Mesendoderm (in vitro differentiated cells): Measurements from ENCODE around the gene U2AF2.

Source experiments
- DNase-seq: peaks from one replicate; pipeline ENCODE4 v3.0.0; 2013
- H2AK5ac ChIP-seq: 2 replicates; pipeline ENCODE4 v1.6.1; 2013; ENCODE audit warnings: low read length, inconsistent platforms
- H2BK120ac ChIP-seq: 2 replicates; pipeline ENCODE4 v1.6.1; 2013; ENCODE audit warnings: low read depth, mild to moderate bottlenecking, low read length, moderate library complexity, mixed read lengths
- H2BK15ac ChIP-seq: replicated peaks from 2 replicates; pipeline ENCODE4 v1.6.1; 2013; ENCODE audit warnings: low read depth, mild to moderate bottlenecking, moderate library complexity
- H2BK5ac ChIP-seq: 2 replicates; pipeline ENCODE4 v1.6.1; 2013; ENCODE audit warnings: low read length, inconsistent platforms
- H3K18ac ChIP-seq: 2 replicates; pipeline ENCODE4 v1.6.1; 2013; ENCODE audit warnings: mild to moderate bottlenecking, low read length, mixed read lengths
- H3K23ac ChIP-seq: one replicate; pipeline ENCODE4 v1.6.1; 2013; ENCODE audit warnings: low read length
- H3K27ac ChIP-seq: 2 replicates; pipeline ENCODE4 v1.5.1; 2013; ENCODE audit warnings: low read depth, mild to moderate bottlenecking, inconsistent platforms, low read length, moderate library complexity
- H3K27me3 ChIP-seq: 2 replicates; pipeline ENCODE4 v1.6.1; 2013; ENCODE audit warnings: low read length, control low read depth, mild to moderate bottlenecking, inconsistent platforms; ENCODE audit not compliant: insufficient read depth, poor library complexity
- H3K36me3 ChIP-seq: 2 replicates; pipeline ENCODE4 v1.6.1; 2013; ENCODE audit warnings: low read length, inconsistent platforms; ENCODE audit not compliant: control insufficient read depth, insufficient read depth
- H3K4ac ChIP-seq: one replicate; pipeline ENCODE4 v1.6.1; 2013; ENCODE audit warnings: low read depth, mild to moderate bottlenecking, low read length, moderate library complexity
- H3K4me1 ChIP-seq: 2 replicates; pipeline ENCODE4 v1.6.1; 2013; ENCODE audit warnings: low read depth, low read length, inconsistent platforms; ENCODE audit not compliant: control insufficient read depth
- H3K4me2 ChIP-seq: 2 replicates; pipeline ENCODE4 v1.6.1; 2013; ENCODE audit warnings: low read length
- H3K4me3 ChIP-seq: 2 replicates; pipeline ENCODE4 v1.5.1; 2013; ENCODE audit warnings: mild to moderate bottlenecking, low read length
- H3K56ac ChIP-seq: one replicate; pipeline ENCODE4 v1.6.1; 2013; ENCODE audit warnings: low read length
- H3K79me1 ChIP-seq: 2 replicates; pipeline ENCODE4 v1.6.1; 2013; ENCODE audit warnings: low read length, inconsistent platforms
- H3K79me2 ChIP-seq: 2 replicates; pipeline ENCODE4 v1.6.1; 2013; ENCODE audit warnings: mild to moderate bottlenecking, low read length; ENCODE audit not compliant: control insufficient read depth, insufficient read depth
- H3K9ac ChIP-seq: 2 replicates; pipeline ENCODE4 v1.6.1; 2013; ENCODE audit warnings: low read length, inconsistent platforms
- H4K5ac ChIP-seq: one replicate; pipeline ENCODE4 v1.6.1; 2013; ENCODE audit warnings: low read length
- H4K8ac ChIP-seq: one replicate; pipeline ENCODE4 v1.6.1; 2013; ENCODE audit warnings: low read depth, mild to moderate bottlenecking, control low read depth, low read length, moderate library complexity
- WGBS: extraction: QIAGEN DNeasy Blood & Tissue Kit; methylation state at CpG from one replicate; pipeline ENCODE4 v1.1.7; 2013; ENCODE audit warnings: low lambda C conversion rate, missing lambda C conversion rate; ENCODE audit not compliant: insufficient coverage; ENCODE audit errors: extremely low coverage; 5-methylcytosine and 5-hydroxymethylcytosine counted together

The U2AF2 gene

GRCh38 chr19:55619286-55619685, 35.5 kb upstream of the U2AF2 start:
- no CpG with 5 or more reads among the region's 3 CpGs for WGBS
- no peak overlapping the region for H3K56ac ChIP-seq
- no peak overlapping the region for H3K27ac ChIP-seq

DNA sequence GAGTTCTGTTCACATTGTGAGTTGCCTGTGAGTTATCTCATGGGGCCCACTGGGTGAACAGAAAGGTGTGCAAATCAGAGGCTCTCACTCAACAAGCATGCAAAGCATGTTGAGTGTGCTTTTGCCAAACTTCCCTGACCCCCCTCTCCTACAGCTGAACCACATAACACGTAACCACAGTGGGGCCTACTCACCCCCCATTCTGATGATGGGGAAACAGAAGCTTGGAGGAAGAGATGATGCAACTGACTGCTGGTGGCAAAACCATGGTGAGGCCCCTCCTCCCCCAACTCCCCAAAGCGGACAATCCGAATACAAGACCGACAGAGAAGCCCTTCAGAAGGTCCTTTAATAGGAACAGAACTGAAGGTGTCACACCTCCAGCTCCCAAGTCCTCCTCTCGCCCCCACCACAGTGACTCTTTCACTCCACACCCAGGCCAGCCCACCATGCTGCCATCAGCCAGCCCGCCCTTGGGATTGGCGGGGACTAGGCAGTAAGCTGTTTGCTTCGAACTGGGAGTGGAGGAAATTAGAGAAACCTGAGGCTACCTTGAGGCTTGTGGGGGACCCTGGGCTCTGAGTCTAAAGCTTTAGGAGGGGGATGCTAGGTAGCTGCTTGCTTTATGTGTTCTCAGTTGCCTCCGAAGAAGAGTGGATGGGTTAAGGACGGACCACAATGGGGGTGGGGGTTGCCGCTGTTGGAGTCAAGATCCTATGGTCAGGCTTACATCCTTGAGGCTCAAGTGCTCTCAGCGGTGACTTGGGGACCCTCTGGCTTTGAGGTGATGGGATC, 34.2 kb upstream of the U2AF2 start:
- no peak overlapping the region for H3K9ac ChIP-seq
- H2BK15ac ChIP-seq: no peak overlapping the region
- no peak overlapping the region for H4K8ac ChIP-seq
- H2BK5ac ChIP-seq: no peak overlapping the region
- H2BK120ac ChIP-seq: no peak overlapping the region
- H4K5ac ChIP-seq: no peak overlapping the region
- H3K4me2 ChIP-seq: no peak overlapping the region
- H3K36me3 ChIP-seq: peaks cover 2% of the 10 kb centered on the region
- no peak overlapping the region for H3K4me3 ChIP-seq
- no peak overlapping the region for H3K56ac ChIP-seq
- WGBS: no CpG with 5 or more reads among the region's 12 CpGs
- peaks cover 3% of the 10 kb centered on the region for H3K79me1 ChIP-seq
- no peak overlapping the region for H3K23ac ChIP-seq
- no peaks in the 10 kb centered on the region for H3K4me1 ChIP-seq
- H2AK5ac ChIP-seq: no peak overlapping the region
- no peaks in the 10 kb centered on the region for H3K27me3 ChIP-seq
- no peak overlapping the region for H3K18ac ChIP-seq
- no peak for DNase-seq
- H3K4ac ChIP-seq: no peak overlapping the region
- H3K27ac ChIP-seq: no peak overlapping the region
- H3K79me2 ChIP-seq: no peaks in the 10 kb centered on the region

More at GRCh38 chr19:55619286-55619685, 35.5 kb upstream of the U2AF2 start:
- Histone ChIP-seq H2BK5ac (no peak overlapping the region), H2BK120ac (no peak overlapping the region), H3K4me3 (no peak overlapping the region), H4K8ac (no peak overlapping the region), H2AK5ac (no peak overlapping the region), H4K5ac (no peak overlapping the region), H2BK15ac (no peak overlapping the region), H3K36me3 (peaks cover 4% of the 10 kb centered on the region), H3K27me3 (no peaks in the 10 kb centered on the region), H3K4ac (no peak overlapping the region), H3K79me2 (no peaks in the 10 kb centered on the region), H3K23ac (no peak overlapping the region), H3K4me2 (no peak overlapping the region), H3K18ac (no peak overlapping the region), H3K79me1 (peaks cover 3% of the 10 kb centered on the region), H3K4me1 (no peaks in the 10 kb centered on the region), H3K9ac (no peak overlapping the region)
- DNase-seq: no peak

DNA sequence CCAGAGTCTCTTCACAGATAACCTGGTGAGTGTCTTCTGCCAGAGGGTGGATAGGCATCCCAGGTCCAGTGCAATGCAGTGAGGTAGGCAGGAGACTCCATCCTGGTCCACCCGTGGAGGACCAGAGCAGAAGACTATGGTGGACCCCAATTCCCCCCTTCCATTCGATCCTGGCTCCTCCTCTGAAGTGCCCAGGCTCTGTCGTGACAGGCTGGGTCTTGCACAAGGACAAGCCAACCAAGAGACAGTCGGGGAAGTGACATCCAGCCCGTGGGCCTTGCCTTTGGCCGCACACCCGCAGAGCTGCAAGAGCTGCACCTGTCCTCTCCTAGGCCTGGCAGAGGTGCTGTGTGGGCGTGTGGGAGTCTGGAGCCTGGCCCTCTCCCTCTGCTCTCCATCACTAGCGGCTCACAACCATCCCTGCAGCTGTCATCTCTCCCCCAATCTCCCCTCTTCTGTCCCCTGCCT, 33.6 kb upstream of the U2AF2 start:
- Histone ChIP-seq H3K56ac (no peak overlapping the region), H3K18ac (no peak overlapping the region), H3K9ac (no peak overlapping the region), H2BK5ac (no peak overlapping the region), H4K5ac (no peak overlapping the region), H2BK15ac (no peak overlapping the region), H3K36me3 (peaks cover 2% of the 10 kb centered on the region), H3K79me2 (no peaks in the 10 kb centered on the region), H3K79me1 (peaks cover 3% of the 10 kb centered on the region), H3K27me3 (no peaks in the 10 kb centered on the region), H3K27ac (no peak overlapping the region), H3K23ac (no peak overlapping the region), H3K4me1 (no peaks in the 10 kb centered on the region), H3K4me2 (no peak overlapping the region), H3K4ac (no peak overlapping the region), H2AK5ac (no peak overlapping the region), H3K4me3 (no peak overlapping the region), H4K8ac (no peak overlapping the region), H2BK120ac (no peak overlapping the region)
- no peak for DNase-seq
- no CpG with 5 or more reads among the region's 9 CpGs for WGBS

GRCh38 chr19:55621673-55622231, 33.1 kb upstream of the U2AF2 start:
- H3K4me2 ChIP-seq: no peak overlapping the region

GRCh38 chr19:55622242-55622969, 32.4 kb upstream of the U2AF2 start:
- no peak overlapping the region for H2BK5ac ChIP-seq

More at GRCh38 chr19:55621673-55622231, 33.1 kb upstream of the U2AF2 start:
- no peaks in the 10 kb centered on the region for H3K4me1 ChIP-seq
- no peak overlapping the region for H3K9ac ChIP-seq
- no peak overlapping the region for H3K23ac ChIP-seq
- no peak overlapping the region for H2BK15ac ChIP-seq
- H3K4ac ChIP-seq: no peak overlapping the region
- no peaks in the 10 kb centered on the region for H3K27me3 ChIP-seq
- H3K18ac ChIP-seq: no peak overlapping the region
- no peak for DNase-seq
- H3K79me1 ChIP-seq: peaks cover 3% of the 10 kb centered on the region
- no CpG with 5 or more reads among the region's 55 CpGs for WGBS
- H3K4me3 ChIP-seq: no peak overlapping the region
- no peak overlapping the region for H2BK5ac ChIP-seq
- no peak overlapping the region for H4K8ac ChIP-seq
- peaks cover 2% of the 10 kb centered on the region for H3K36me3 ChIP-seq
- no peak overlapping the region for H3K56ac ChIP-seq
- H3K27ac ChIP-seq: no peak overlapping the region
- no peaks in the 10 kb centered on the region for H3K79me2 ChIP-seq
- no peak overlapping the region for H2BK120ac ChIP-seq
- no peak overlapping the region for H2AK5ac ChIP-seq
- H4K5ac ChIP-seq: no peak overlapping the region

More at GRCh38 chr19:55622242-55622969, 32.4 kb upstream of the U2AF2 start:
- Histone ChIP-seq H3K56ac (no peak overlapping the region), H3K36me3 (peaks cover 1% of the 10 kb centered on the region), H3K4me3 (no peak overlapping the region), H3K18ac (no peak overlapping the region), H3K9ac (no peak overlapping the region), H3K4ac (no peak overlapping the region), H2BK15ac (no peak overlapping the region), H4K5ac (no peak overlapping the region), H4K8ac (no peak overlapping the region), H3K4me2 (no peak overlapping the region), H2AK5ac (no peak overlapping the region), H2BK120ac (no peak overlapping the region), H3K79me2 (no peaks in the 10 kb centered on the region), H3K27me3 (no peaks in the 10 kb centered on the region), H3K4me1 (no peaks in the 10 kb centered on the region), H3K27ac (no peak overlapping the region), H3K79me1 (peaks cover 3% of the 10 kb centered on the region), H3K23ac (no peak overlapping the region)
- no CpG with 5 or more reads among the region's 40 CpGs for WGBS
- DNase-seq: no peak
